ENCODE measurements around the gene PID1. TPM values are rescaled to one million over a fixed set of nuclear protein-coding genes. Genes with fewer than 3 reads are reported as not detected.

Gene PID1
- total RNA-seq, 4 donors from 2014 or later, result 6.4 to 20.6 (median 14.5) TPM

GRCh38 chr2:229111744-229112143 lies 159.3 kb downstream of the PID1 start:
- TF ChIP-seq POLR2AphosphoS5 (IDR thresholded peaks at IDR 0.05), result no peak
- TF ChIP-seq POLR2A (IDR thresholded peaks at IDR 0.05), result no peak
- no peak for TF ChIP-seq CTCF (IDR thresholded peaks at IDR 0.05)
- no peaks in the 10 kb centered on the region for H3K4me1 ChIP-seq
- no peaks in the 10 kb centered on the region for H3K9me3 ChIP-seq
- no peak for DNase-seq (ENCODE audit: low spot score in 2 of 2)
- no peaks in the 10 kb centered on the region for H3K27me3 ChIP-seq
- H3K4me3 ChIP-seq, result no peak overlapping the region
- WGBS, result 69% methylated on average over 5 of the region's 5 CpGs
- no peaks in the 10 kb centered on the region for H3K36me3 ChIP-seq
- no peak overlapping the region for H3K27ac ChIP-seq

GRCh38 chr2:229109195-229109594 lies 161.9 kb downstream of the PID1 start:
- TF ChIP-seq CTCF (IDR thresholded peaks at IDR 0.05) (no peak), EP300 (IDR thresholded peaks at IDR 0.05) (no peak), POLR2A (IDR thresholded peaks at IDR 0.05) (no peak), POLR2AphosphoS5 (IDR thresholded peaks at IDR 0.05) (no peak)
- no peak overlapping the region for H3K4me3 ChIP-seq
- no peaks in the 10 kb centered on the region for H3K4me1 ChIP-seq
- no peak overlapping the region for H3K27ac ChIP-seq
- DNase-seq (ENCODE audit: low spot score in 2 of 2), result no peak
- no peaks in the 10 kb centered on the region for H3K36me3 ChIP-seq
- WGBS, result 94% methylated on average over 7 of the region's 7 CpGs
- H3K9me3 ChIP-seq, result no peaks in the 10 kb centered on the region
- H3K27me3 ChIP-seq, result no peaks in the 10 kb centered on the region

- no peaks in the 10 kb centered on the region for H3K36me3 ChIP-seq
- WGBS, result 63% methylated on average over 7 of the region's 7 CpGs
- DNase-seq (ENCODE audit: low spot score in 2 of 2), result no peak
- no peak overlapping the region for H3K4me3 ChIP-seq
- TF ChIP-seq CTCF (IDR thresholded peaks at IDR 0.05) (no peak), POLR2A (IDR thresholded peaks at IDR 0.05) (no peak), EP300 (IDR thresholded peaks at IDR 0.05) (no peak), POLR2AphosphoS5 (IDR thresholded peaks at IDR 0.05) (no peak)
- H3K9me3 ChIP-seq, result no peaks in the 10 kb centered on the region
- no peaks in the 10 kb centered on the region for H3K27me3 ChIP-seq
- no peak overlapping the region for H3K27ac ChIP-seq
- H3K4me1 ChIP-seq, result no peaks in the 10 kb centered on the region
Observed at GRCh38 chr2:229107601-229108000, 163.5 kb downstream of the PID1 start.

GRCh38 chr2:229104974-229105387 lies 166.1 kb downstream of the PID1 start:
- no peak for DNase-seq (ENCODE audit: low spot score in 2 of 2)
- Histone ChIP-seq H3K27me3 (no peaks in the 10 kb centered on the region), H3K4me1 (no peaks in the 10 kb centered on the region), H3K4me3 (no peak overlapping the region), H3K27ac (no peak overlapping the region), H3K36me3 (no peaks in the 10 kb centered on the region), H3K9me3 (no peaks in the 10 kb centered on the region)
- no peak for TF ChIP-seq POLR2A (IDR thresholded peaks at IDR 0.05)
- WGBS, result 51% methylated on average over 7 of the region's 7 CpGs

- H3K9me3 ChIP-seq, result no peaks in the 10 kb centered on the region
- no peaks in the 10 kb centered on the region for H3K27me3 ChIP-seq
- 97% methylated on average over 3 of the region's 3 CpGs for WGBS
- H3K4me3 ChIP-seq, result no peak overlapping the region
- H3K4me1 ChIP-seq, result no peaks in the 10 kb centered on the region
- H3K27ac ChIP-seq, result no peak overlapping the region
- DNase-seq (ENCODE audit: low spot score in 2 of 2), result no peak
- no peaks in the 10 kb centered on the region for H3K36me3 ChIP-seq
- TF ChIP-seq POLR2AphosphoS5 (IDR thresholded peaks at IDR 0.05), result no peak
- TF ChIP-seq POLR2A (IDR thresholded peaks at IDR 0.05), result no peak
- TF ChIP-seq EP300 (IDR thresholded peaks at IDR 0.05), result no peak
- no peak for TF ChIP-seq CTCF (IDR thresholded peaks at IDR 0.05)
Observed at GRCh38 chr2:229104025-229104424, 167.1 kb downstream of the PID1 start.

- Histone ChIP-seq H3K27ac (no peak overlapping the region), H3K9me3 (no peaks in the 10 kb centered on the region), H3K4me3 (no peak overlapping the region), H3K36me3 (no peaks in the 10 kb centered on the region), H3K27me3 (no peaks in the 10 kb centered on the region), H3K4me1 (no peaks in the 10 kb centered on the region)
- no peak for TF ChIP-seq CTCF (IDR thresholded peaks at IDR 0.05)
- TF ChIP-seq EP300 (IDR thresholded peaks at IDR 0.05), result no peak
- TF ChIP-seq POLR2A (IDR thresholded peaks at IDR 0.05), result no peak
- TF ChIP-seq POLR2AphosphoS5 (IDR thresholded peaks at IDR 0.05), result no peak
- WGBS, result 65% methylated on average over 1 of the region's 1 CpG
- no peak for DNase-seq (ENCODE audit: low spot score in 2 of 2)
Observed at GRCh38 chr2:229101314-229101713, 169.8 kb downstream of the PID1 start.

Measured in suprapubic skin (tissue), 4 donors.